Measurements from ENCODE around the gene RBCK1.
"Not testable (repeated sequence)": the region's sequence is repeated elsewhere in the genome, so short reads cannot be mapped to it uniquely, and the experiment has no call there.

The RBCK1 gene

DNA sequence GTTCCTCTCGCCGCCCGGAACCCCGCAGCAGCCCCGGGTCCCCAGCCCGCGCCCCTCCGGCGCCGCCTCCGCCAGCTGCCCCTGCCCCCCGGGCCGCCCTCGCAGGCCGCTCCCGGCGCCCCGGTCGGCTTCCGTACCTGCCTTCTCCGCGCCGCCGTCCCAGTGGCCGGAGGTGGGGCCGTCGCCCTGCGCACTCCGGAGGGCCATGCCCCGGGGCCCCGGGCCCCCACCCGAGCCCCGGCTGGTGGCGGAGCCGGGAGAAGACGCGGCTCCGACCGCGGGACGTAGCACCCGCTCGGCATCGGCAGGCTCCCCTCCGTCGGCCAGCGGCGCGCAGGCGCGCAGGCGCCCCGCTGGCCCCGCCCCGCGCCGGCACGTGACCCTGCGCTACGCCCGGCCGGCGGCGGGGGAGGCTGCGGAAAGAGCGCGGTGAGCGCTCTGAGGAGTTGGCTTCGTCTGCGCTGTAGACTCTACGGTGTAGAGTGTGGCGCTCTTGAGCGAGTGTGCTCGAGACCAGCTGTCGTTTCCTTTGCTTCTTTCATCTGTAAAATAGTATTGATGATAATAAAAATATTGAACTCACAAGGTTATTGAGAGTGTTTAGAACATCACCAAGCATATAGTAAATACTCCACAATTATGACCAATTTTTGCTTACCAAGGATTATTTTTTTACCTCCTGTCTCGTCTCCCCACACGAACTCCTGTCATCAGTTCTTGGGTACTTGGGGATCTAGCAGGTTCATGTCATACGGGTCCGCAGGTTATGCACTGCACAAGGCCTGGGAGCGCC is 54.3 kb downstream of the RBCK1 start, which contains the start of gene TBC1D20:
TSS of gene TBC1D20 (minus strand) at position 335 of the 793 bp plus-strand sequence. CDS start at position 207, 128 bp downstream.
- H3K36me3 Mint-ChIP-seq, result peaks cover 0 to 6% of the 10 kb centered on the region in 2 donors

GRCh38 chr20:467755-468154 is 59.7 kb downstream of the RBCK1 start:
- H3K9me3 Mint-ChIP-seq, result peaks cover 0 to 6% of the 10 kb centered on the region in 2 donors
- no peak for ATAC-seq (replicated peaks)
- H3K27ac Mint-ChIP-seq, result no peak overlapping the region
- H3K36me3 Mint-ChIP-seq, result peaks cover 6 to 8% of the 10 kb centered on the region in 2 donors
- no peak overlapping the region for H3K4me3 Mint-ChIP-seq
- no peak for DNase-seq
- peaks cover 12 to 14% of the 10 kb centered on the region in 2 donors for H3K27me3 Mint-ChIP-seq
- H3K4me1 Mint-ChIP-seq, result peaks cover 6 to 9% of the 10 kb centered on the region in 2 donors

More for the DNA sequence above, 54.3 kb downstream of the RBCK1 start, which contains the start of gene TBC1D20:
- Mint-ChIP-seq H3K27me3 (peaks cover 3% of the 10 kb centered on the region in 2 donors), H3K9me3 (no peaks in the 10 kb centered on the region), H3K4me1 (peaks cover 18 to 40% of the 10 kb centered on the region in 2 donors), H3K27ac (peak within 1 kb of the TSS; percentile 90), H3K4me3 (peak within 1 kb of the TSS; percentile 81 to 93)
- DNase-seq (peak; percentile 76), ATAC-seq (replicated peaks) (peak; percentile 95 to 97)

GRCh38 chr20:469746-470490 is 61.8 kb downstream of the RBCK1 start:
- Mint-ChIP-seq H3K27me3 (peaks cover 12 to 14% of the 10 kb centered on the region in 2 donors), H3K9me3 (peaks cover 0 to 6% of the 10 kb centered on the region in 2 donors), H3K36me3 (peaks cover 20 to 25% of the 10 kb centered on the region in 2 donors), H3K4me1 (peaks cover 6 to 13% of the 10 kb centered on the region in 2 donors), H3K4me3 (no peak overlapping the region), H3K27ac (no peak overlapping the region)
- no peak for DNase-seq
- no peak for ATAC-seq (replicated peaks)

GRCh38 chr20:472137-472846 is 64.2 kb downstream of the RBCK1 start:
- DNase-seq (no peak), ATAC-seq (replicated peaks) (no peak)
- H3K27me3 Mint-ChIP-seq, result peaks cover 10 to 12% of the 10 kb centered on the region in 2 donors
- peaks cover 0 to 6% of the 10 kb centered on the region in 2 donors for H3K9me3 Mint-ChIP-seq
- peaks cover 20 to 29% of the 10 kb centered on the region in 2 donors for H3K36me3 Mint-ChIP-seq
- H3K27ac Mint-ChIP-seq, result no peak overlapping the region
- no peak overlapping the region for H3K4me3 Mint-ChIP-seq
- H3K4me1 Mint-ChIP-seq, result peaks cover 6 to 13% of the 10 kb centered on the region in 2 donors

GRCh38 chr20:472889-473292 is 64.8 kb downstream of the RBCK1 start:
- Mint-ChIP-seq H3K4me3 (no peak overlapping the region), H3K4me1 (peaks cover 6 to 13% of the 10 kb centered on the region in 2 donors), H3K9me3 (peaks cover 0 to 6% of the 10 kb centered on the region in 2 donors), H3K36me3 (peaks cover 21 to 32% of the 10 kb centered on the region in 2 donors), H3K27ac (no peak overlapping the region), H3K27me3 (peaks cover 8 to 9% of the 10 kb centered on the region in 2 donors)
- no peak for ATAC-seq (replicated peaks)
- no peak for DNase-seq

GRCh38 chr20:474581-474980 is 66.5 kb downstream of the RBCK1 start:
- no peak overlapping the region for H3K27ac Mint-ChIP-seq
- ATAC-seq (replicated peaks), result no peak

DNA sequence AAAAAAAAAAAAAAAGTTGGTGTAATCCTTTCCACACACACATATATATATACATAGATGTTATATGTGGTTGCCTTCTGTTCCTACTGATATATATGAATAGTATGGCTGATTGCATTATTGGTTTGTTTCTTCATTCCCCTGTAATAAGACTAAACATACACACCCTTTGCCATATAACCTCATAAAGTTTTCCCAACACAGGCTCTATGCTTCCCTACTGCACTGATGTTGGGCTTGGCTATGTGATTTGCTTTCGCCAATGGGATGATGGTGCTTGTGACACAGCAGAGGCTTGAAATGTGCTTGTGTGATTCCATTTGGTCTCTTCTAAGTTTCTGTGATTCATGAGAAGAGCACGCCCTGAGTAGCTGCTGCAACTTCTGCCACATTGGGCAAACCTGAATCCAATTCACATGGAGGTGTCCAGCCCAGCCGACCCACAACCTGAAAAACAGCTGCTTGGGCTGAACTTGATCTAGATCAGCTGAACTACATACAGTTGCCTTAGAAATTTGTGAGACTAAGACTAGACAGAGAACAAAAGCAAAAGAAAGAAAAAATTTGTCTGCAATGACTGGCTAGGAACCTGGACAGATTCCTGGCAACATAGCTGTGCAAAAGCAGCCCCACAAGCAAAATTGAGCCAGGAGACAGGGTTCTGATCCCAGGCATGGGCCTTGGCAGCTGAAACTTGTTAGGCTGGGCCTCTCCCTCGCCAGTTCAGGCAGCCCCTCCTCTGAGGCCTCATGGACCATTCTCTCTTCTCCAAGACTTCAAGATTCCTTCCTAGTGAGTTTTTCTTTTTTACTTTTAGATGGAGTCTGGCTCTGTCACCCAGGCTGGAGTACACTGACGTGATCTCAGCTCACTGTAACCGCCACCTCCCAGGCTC is 67.6 kb downstream of the RBCK1 start:
- Mint-ChIP-seq H3K27me3 (no peaks in the 10 kb centered on the region), H3K9me3 (no peaks in the 10 kb centered on the region), H3K4me3 (no peak overlapping the region), H3K4me1 (peaks cover 10 to 20% of the 10 kb centered on the region in 2 donors), H3K36me3 (peaks cover 32 to 47% of the 10 kb centered on the region in 2 donors), H3K27ac (peak overlapping the region; percentile 62)
- ATAC-seq (replicated peaks), result no peak
- DNase-seq, result no peak

More at GRCh38 chr20:474581-474980, 66.5 kb downstream of the RBCK1 start:
- Mint-ChIP-seq H3K4me1 (peaks cover 10 to 20% of the 10 kb centered on the region in 2 donors), H3K4me3 (no peak overlapping the region), H3K9me3 (peaks cover 0 to 6% of the 10 kb centered on the region in 2 donors), H3K27me3 (peaks cover 0 to 2% of the 10 kb centered on the region in 2 donors), H3K36me3 (peaks cover 28 to 42% of the 10 kb centered on the region in 2 donors)
- no peak for DNase-seq

DNA sequence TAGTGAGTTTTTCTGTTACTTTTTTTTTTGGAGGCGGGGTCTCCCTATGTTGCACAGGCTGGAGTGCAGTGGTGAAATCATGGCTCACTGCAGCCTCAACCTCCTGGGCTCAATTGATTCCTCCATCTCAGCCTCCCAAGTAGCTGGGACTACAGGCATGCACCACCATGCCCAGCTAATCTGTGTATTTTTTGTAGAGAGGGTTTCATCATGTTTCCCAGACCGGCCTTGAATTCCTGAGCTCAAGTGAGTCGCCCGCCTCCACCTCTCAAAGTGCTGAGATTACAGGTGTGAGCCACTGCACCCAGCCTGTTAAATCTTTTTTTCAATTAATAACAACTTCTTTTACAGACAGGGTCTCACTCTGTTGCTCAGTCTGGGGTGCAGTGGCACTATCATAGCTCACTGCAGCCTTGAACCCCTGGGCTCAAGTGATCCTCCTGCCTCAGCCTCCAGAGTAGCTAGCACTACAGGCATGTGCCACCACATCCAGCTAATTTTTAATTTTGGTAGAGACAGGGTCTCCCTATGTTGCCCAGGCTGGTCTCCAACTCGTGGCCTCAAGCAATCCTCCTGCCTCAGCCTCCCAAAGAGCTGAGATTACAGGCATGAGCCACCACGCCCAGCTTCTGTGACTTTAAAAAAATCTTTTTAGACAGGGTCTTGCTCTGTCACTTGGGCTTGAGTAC is 68.6 kb downstream of the RBCK1 start:
- ATAC-seq (replicated peaks); H3K27ac Mint-ChIP-seq; DNase-seq; H3K27me3 Mint-ChIP-seq; H3K4me3 Mint-ChIP-seq; H3K9me3 Mint-ChIP-seq: not testable (repeated sequence)
- Mint-ChIP-seq H3K36me3 (peaks cover 31 to 49% of the 10 kb centered on the region in 2 donors), H3K4me1 (peaks cover 10 to 20% of the 10 kb centered on the region in 2 donors)

GRCh38 chr20:478010-478948 is 70.2 kb downstream of the RBCK1 start:
- Mint-ChIP-seq H3K4me3 (no peak overlapping the region), H3K27me3 (no peaks in the 10 kb centered on the region), H3K36me3 (peaks cover 26 to 50% of the 10 kb centered on the region in 2 donors), H3K27ac (no peak overlapping the region), H3K9me3 (no peaks in the 10 kb centered on the region), H3K4me1 (peaks cover 8 to 12% of the 10 kb centered on the region in 2 donors)
- ATAC-seq (replicated peaks) (no peak), DNase-seq (no peak)

DNA sequence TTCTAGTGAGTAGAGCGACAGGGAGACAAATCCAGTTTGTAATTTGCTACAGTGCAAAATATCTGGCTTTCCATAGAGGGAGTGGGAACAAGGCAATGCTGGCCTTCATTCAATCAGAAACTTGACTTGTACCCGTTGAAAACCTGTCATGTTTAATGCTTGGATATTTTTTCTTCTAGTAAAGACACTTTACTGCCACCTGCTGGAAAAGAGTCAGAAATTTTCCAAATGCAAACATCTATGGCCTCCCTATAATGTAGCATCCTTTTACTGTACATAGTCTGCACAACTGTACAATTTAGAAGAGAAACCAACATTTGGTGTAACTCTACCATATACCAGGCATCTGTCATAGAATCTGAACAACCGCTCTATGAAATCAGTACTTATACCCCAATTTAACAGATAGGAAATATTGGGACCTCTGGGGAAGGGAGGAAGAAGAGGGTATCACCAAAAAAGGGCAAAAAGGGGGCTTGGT is 70.9 kb downstream of the RBCK1 start:
- H3K4me1 Mint-ChIP-seq, result peaks cover 4 to 7% of the 10 kb centered on the region in 2 donors
- peaks cover 24 to 51% of the 10 kb centered on the region in 2 donors for H3K36me3 Mint-ChIP-seq
- H3K27ac Mint-ChIP-seq, result no peak overlapping the region
- H3K9me3 Mint-ChIP-seq, result no peaks in the 10 kb centered on the region
- H3K27me3 Mint-ChIP-seq, result no peaks in the 10 kb centered on the region
- ATAC-seq (replicated peaks) (peak; percentile 70 to 78), DNase-seq (peak; percentile 5)
- no peak overlapping the region for H3K4me3 Mint-ChIP-seq

DNA sequence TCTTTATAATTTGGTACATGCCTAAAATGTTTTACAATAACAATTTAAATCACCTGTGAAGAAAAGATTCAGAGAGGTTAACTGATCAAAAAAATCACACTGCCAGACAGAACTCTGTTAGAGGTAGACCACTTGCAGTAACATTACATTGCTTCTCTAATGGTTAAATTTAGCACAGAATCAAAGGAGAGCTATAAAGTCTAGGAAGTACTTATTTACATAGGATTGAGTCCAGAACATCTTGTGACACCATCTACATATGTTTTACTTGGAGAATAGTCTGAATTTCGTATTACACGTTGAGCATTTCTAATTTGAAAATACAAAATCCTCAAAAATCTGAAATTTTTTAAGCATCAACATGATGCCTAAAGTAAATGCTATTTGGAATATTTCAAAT is 71.4 kb downstream of the RBCK1 start:
- DNase-seq, result no peak
- no peaks in the 10 kb centered on the region for H3K9me3 Mint-ChIP-seq
- no peak overlapping the region for H3K4me3 Mint-ChIP-seq
- no peak overlapping the region for H3K27ac Mint-ChIP-seq
- H3K36me3 Mint-ChIP-seq, result peaks cover 21 to 50% of the 10 kb centered on the region in 2 donors
- no peak for ATAC-seq (replicated peaks)
- peaks cover 4 to 7% of the 10 kb centered on the region in 2 donors for H3K4me1 Mint-ChIP-seq
- no peaks in the 10 kb centered on the region for H3K27me3 Mint-ChIP-seq

- H3K4me1 Mint-ChIP-seq, result peaks cover 4 to 7% of the 10 kb centered on the region in 2 donors
- no peak for DNase-seq
- H3K9me3 Mint-ChIP-seq, result no peaks in the 10 kb centered on the region
- H3K27me3 Mint-ChIP-seq, result no peaks in the 10 kb centered on the region
- H3K36me3 Mint-ChIP-seq, result peaks cover 22 to 52% of the 10 kb centered on the region in 2 donors
- ATAC-seq (replicated peaks), result no peak
- H3K27ac Mint-ChIP-seq, result no peak overlapping the region
- H3K4me3 Mint-ChIP-seq, result no peak overlapping the region
Observed at GRCh38 chr20:480044-480443, 71.9 kb downstream of the RBCK1 start.
